Gastroesophageal sphincter (tissue), 3 donors: ENCODE data around the gene FRMD3.

Source experiments
- EP300 ChIP-seq: sonication (generic); formaldehyde crosslinking; IDR thresholded peaks from one replicate; pipeline ENCODE4 v1.6.1; 2017; ENCODE audit warnings: antibody characterized with exemption, mild to moderate bottlenecking
- POLR2A ChIP-seq, 2 donors: fragments of 450-650 bp; IDR thresholded peaks; one replicate each; pipeline ENCODE4 v1.6.1; 2017; ENCODE audit warnings: antibody characterized with exemption in 2 of 2, mild to moderate bottlenecking in 2 of 2, moderate library complexity in 1 of 2
- POLR2AphosphoS5 ChIP-seq: sonication (generic); formaldehyde crosslinking; IDR thresholded peaks from one replicate; pipeline ENCODE4 v1.6.1; 2017; ENCODE audit warnings: antibody characterized with exemption
- TF ChIP-seq, protein P1 (sequence below), 4 experiments: fragments of 200-600 bp in 2 of 4; fragments of 450-650 bp in 2 of 4; sonication (generic) in 1 of 4; IDR thresholded peaks; one replicate each; pipeline ENCODE4 v1.5.1; 2017 to 2019; ENCODE audit warnings: antibody characterized with exemption in 4 of 4, mild to moderate bottlenecking in 2 of 4, moderate library complexity in 2 of 4

DNA sequence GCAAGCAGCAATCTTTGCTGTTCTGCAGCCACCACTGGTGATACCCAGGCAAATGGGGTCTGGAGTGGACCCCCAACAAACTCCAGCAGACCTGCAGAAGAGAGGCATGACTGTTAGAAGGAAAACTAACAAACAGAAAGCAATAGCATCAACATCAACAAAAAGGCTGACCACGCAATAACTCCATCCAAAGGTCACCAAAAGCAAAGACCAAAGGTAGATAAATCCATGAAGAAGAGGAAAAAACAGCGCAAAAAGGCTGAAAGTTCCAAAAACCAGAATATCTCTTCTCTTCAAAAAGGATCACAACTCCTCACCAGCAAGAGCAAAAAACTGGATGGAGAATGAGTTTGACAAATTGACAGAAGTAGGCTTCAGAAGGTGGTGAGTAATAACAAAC, 23.4 kb downstream of the FRMD3 start:
- TF ChIP-seq, protein P1, sequence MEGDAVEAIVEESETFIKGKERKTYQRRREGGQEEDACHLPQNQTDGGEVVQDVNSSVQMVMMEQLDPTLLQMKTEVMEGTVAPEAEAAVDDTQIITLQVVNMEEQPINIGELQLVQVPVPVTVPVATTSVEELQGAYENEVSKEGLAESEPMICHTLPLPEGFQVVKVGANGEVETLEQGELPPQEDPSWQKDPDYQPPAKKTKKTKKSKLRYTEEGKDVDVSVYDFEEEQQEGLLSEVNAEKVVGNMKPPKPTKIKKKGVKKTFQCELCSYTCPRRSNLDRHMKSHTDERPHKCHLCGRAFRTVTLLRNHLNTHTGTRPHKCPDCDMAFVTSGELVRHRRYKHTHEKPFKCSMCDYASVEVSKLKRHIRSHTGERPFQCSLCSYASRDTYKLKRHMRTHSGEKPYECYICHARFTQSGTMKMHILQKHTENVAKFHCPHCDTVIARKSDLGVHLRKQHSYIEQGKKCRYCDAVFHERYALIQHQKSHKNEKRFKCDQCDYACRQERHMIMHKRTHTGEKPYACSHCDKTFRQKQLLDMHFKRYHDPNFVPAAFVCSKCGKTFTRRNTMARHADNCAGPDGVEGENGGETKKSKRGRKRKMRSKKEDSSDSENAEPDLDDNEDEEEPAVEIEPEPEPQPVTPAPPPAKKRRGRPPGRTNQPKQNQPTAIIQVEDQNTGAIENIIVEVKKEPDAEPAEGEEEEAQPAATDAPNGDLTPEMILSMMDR (IDR thresholded peaks at IDR 0.05) = no peak
- TF ChIP-seq POLR2A (IDR thresholded peaks at IDR 0.05) = no peak
- no peak for TF ChIP-seq EP300
- no peak for TF ChIP-seq POLR2AphosphoS5
